Islet of Langerhans (tissue), 1 donor: ENCODE measurements around the gene VGLL4.

Experiments
- FAIRE-seq: peaks from one replicate; lab custom pipeline; 2011; peaks lifted over from hg19 to GRCh38; lab: Jason Lieb, UNC

Gene VGLL4

GRCh38 chr3:11548721-11549131 is 95.0 kb downstream of the VGLL4 start:
- FAIRE-seq: peak; percentile 94

DNA sequence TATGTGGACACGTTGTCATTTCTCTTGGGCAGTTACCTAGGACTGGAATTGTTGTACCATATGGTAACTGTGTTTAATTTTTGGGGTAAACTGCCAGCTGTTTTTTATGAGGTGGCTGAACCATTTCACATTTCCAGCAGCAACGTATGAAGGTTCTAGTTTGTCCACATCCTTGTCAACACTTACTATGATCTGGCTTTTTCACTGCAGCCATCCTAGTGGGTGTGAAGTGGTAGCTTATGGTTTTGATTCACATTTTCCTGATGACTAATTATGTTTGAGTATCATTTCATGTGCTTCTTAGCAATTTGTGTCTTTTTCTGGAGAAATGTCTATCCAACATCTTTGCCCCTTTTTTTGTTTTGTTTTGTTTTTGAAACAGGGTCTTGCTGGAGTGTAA is 96.2 kb downstream of the VGLL4 start:
- FAIRE-seq: no peak

DNA sequence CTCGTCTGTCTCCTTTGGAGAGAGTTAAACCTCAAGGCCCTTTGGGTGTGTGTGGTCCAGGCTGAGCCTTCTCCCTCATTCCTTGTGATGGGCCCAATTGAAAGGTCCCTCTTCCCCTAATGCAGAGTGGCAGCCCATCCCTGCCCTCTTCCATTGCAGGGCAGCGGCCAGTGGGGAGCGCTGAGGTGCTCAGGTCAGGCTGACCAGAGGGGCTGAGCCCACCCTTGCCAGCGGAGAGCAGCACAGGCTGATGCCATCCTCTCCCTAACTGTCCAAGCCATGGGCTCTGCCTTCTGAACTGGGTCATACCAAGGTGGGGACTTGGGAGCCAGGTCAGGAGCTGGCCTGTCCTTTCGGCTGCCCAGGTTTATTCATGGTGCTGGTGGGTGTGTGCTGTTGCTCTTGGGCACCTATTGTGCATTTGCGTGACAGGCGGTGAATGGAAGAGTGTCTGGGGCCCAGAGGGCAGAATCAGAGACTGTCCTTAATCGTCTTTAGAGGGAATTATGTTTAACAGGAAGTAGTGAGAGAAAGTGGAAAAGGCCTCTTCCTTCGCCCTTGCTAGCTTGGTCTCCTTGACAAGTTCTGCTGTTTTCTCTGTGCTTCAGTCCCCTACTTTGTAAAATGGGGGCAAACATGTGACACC is 96.9 kb downstream of the VGLL4 start:
- no peak for FAIRE-seq

DNA sequence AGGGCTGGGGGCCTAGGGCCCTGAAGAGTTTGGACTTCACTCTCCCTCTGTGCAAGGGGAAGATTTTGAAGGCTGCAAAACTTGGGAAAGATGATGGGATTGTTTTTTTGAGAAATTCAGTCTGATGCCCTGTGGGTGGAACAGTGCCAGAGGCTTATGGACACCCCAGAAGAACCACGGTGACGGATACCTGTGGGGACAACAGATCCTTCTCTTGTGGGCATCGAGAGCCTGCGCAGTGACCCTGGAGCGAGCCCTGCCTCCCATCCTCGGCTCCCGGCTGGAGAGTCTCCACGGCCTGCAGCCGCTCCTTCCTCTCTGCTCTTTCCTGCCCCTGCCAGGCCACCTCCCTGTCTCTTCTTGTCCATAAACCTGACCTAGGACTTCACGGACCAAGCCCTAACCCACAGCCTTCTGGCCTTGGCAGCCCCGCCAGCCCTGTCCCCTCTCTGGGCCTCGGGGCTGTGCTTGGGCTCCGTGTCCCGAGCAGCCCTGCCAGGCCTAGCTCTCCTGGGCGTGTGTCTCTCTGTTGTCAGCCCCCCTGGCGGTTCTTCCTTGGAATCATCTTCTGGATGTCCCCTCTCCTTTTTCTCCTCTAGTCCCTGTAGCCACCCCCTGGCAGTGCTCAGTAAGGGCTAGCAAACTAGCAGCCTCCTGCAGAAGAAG is 98.4 kb downstream of the VGLL4 start:
- no peak for FAIRE-seq

DNA sequence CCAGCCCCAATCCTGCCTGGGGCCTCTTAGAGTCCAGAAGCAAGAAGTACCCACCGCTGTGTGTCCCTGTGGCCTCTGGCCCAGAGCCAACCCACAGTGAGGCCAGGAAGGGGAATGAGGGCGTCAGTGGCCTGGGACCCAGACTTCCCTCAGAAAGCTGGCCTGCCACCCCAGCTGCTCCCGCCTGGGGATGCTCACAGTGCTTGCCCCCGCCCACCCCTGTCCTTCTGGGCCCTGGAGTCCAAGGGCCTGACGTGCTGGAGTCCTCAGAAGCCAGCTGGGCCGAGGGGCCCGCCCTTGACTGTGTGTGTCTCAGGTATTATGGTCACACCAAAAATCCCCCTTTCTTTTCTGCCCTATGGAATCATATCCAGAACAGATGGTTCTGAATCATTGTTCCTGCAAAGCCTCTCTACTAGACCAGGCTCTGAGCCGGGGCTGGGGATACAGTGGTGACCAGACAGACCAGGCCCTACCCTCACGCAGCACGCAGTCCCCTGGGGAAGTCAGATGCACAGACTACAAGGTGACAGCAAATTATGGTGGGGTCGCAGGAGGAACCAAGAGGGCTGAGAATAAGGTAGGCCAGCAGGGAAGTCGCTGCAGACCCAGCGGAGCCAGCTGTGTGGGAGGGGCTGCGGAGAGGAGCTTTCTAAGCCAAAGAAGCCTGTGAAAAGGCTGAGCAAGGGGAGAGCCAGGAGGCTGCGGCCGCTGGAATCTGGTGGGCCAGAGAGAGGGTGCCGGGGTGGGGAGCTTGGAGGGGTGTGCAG is 99.1 kb downstream of the VGLL4 start:
- FAIRE-seq: no peak

GRCh38 chr3:11543948-11544387 is 99.7 kb downstream of the VGLL4 start:
- no peak for FAIRE-seq

GRCh38 chr3:11543141-11543947 is 100.4 kb downstream of the VGLL4 start:
- FAIRE-seq: no peak

DNA sequence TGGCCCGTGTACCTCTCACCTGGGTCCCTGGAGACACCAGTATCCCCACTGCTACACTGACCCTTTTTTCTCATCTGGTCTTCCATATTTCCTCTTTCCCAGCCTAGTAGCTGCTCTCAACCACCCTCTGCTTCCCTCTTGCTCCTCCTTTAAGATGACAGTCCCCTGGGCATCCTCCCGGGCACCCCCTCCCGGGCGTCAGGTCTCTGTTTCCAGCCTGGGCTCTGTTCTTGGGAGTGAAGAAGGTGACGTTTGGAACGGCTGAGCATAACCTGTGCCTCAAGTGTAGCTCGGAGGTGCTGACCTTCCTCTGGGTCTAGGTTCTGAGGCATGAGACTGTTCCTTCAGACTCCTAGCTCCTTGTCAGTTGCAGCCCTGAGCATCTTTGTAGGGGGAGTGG is 101.2 kb downstream of the VGLL4 start:
- no peak for FAIRE-seq

GRCh38 chr3:11541321-11542303 is 102.1 kb downstream of the VGLL4 start:
- FAIRE-seq: no peak

- no peak for FAIRE-seq
These were observed 104.0 kb downstream of the VGLL4 start for GRCh38 chr3:11539677-11540076.

DNA sequence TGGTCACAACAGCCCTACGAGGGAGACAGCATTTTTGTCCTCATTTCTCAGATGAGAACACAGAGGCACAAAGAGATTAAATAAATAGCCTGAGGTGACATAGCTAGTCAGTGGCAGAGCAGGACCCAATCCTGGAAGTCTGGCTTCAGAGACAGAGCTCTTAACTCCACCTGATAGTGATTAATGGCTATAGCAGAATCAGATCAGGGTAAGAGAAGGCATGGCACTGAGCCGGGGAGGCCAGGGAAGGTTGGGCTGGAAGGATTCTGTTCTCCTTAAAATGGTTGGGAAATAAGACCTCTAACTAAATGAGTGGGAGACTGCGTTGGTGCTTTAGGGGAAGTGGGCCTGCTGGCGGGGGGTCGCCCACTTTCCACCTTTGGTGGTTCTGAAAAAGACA is 104.5 kb downstream of the VGLL4 start:
- FAIRE-seq: no peak

DNA sequence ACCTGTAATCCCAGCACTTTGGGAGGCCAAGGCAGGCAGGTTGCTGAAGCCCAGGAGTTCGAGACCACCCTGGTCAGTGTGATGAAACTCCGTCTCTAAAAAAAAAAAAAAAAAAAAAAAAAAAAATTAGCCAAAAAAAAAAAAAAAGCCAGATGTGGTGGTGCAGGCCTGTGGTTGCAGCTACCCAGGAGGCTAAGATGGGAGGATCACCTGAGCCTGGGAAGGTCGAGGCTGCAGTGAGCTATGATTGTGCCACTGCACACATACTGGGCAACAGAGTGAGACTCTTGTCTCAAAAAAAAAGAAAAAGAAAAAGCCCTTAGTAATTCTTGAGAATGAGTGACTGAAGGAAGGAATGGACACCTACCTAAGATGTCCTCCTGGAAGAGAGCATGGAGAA is 105.1 kb downstream of the VGLL4 start:
- no peak for FAIRE-seq

GRCh38 chr3:11536936-11537612 is 106.6 kb downstream of the VGLL4 start:
- FAIRE-seq: no peak

GRCh38 chr3:11536132-11536935 is 107.4 kb downstream of the VGLL4 start:
- FAIRE-seq: no peak

DNA sequence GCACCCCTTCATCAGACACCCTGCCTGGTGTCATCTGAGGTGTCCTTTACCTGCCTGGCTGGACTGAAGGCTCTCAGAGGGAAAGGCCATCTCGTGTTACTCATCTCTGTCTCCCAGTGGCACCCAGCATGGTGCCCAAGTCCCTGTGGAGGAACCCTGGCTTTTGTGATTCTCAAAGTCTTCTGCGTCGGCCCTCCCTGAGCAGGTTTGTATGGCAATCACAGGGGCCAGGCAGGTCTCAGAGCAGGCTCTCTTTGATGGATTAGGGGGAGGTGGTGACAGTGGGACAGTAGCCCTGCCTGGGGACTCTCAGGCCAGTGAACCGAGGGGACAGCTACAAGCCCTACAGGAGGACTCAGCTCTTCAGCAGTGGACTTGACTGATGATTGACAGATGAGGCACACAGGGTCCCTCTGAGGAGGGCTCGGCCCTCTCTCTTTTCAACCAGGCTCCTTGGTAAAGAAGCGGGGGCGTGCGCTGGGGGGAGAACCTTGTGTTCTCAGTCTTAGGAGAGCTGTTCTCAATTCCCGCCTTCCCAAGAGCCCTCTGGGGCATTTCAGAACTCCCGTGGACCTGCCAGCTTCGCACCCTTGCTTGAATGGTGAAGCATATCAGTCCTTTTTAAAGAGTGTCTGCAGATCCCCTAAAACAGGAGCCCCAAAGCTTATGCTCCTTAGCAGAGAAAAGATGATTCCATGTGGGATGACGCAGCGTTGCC is 108.3 kb downstream of the VGLL4 start:
- no peak for FAIRE-seq

DNA sequence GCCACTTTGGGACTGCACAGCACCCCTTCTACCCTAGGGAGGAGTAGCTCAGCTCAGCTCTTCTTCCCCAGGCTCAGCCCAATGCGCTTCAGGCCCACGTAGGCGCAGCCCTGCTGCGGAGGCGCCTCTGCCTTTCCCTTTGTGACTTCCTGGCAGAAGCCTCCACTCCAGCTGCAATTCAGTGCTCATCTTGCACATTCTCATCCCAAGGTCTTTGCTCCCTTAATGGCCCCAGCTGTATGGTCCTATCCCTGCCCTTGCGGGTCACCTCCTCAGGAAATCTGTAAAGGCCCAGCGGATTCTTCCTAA is 109.0 kb downstream of the VGLL4 start:
- FAIRE-seq: no peak

DNA sequence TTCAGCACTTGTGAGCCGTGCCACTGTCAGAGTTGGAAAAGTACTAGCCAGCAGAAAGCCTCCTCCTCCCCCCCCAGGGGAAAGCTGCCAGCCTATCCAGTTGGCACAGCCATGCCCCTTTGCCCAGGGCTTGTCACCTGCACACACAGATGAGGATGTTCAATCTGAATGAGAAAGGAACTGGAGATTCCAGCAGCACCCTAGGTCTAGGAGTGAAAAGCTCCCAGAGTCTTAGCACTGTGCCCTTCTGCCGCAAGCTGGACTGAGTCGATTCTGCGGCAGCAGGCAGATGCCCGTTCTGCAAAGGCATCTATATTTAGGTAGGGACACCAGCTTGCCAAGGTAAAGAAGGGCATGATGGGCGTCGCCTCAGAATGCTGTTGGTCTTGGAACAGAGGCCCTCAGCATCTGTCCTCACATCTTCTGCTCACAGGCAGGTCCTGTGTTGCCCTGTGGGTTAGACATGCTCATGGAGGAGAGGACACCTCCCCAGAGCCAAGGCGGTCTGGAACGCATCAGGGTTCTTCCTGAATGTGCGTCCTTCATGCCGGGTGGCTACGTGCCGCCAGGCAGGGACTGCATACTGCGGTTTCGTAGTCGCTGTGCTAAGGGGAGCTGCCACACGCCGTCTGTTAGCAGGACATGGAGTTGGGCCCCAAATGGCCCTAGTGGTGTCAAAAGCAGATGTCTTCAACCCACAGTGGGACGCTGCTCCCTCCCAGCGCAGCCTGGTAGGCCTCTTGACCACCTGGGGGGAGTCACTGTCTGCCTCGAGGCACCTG is 109.5 kb downstream of the VGLL4 start:
- FAIRE-seq: no peak

DNA sequence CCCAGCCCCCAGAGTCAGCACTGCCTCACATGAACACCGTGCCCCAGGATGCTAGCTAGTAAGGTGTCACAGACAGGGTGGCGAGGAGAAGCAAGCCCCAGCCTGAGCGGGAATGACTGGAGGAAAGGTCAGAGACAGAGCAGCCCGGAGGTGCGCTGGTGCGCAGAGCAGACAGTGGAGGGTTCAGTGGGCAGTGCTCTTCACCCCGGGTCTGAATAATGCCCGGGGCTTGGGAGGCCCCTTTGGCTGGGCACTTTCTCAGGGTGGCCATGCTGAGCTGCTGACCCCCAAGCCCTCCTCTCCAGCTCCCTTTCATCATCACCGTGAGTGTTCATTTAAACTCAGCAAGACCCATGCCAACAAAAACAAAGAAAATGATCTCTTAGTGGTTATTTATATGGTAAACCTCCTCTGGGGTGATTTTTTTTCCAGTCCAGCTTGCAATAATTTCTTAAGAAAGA is 110.8 kb downstream of the VGLL4 start:
- no peak for FAIRE-seq
